Peyer's patch (tissue), 4 donors: ENCODE results near the gene WWOX. TPM values are rescaled to one million over a fixed set of nuclear protein-coding genes. Genes with fewer than 3 reads are reported as not detected.

Experiments used
- DNase-seq, 3 donors: peaks; one replicate each; pipeline ENCODE4 v3.0.0-alpha.2; 2017 to 2019
- H3K27ac ChIP-seq, 4 donors: fragments of 200-600 bp; sonication (generic); one replicate each; pipeline ENCODE4 v1.5.1; 2016 to 2019
- H3K27me3 ChIP-seq, 2 donors: fragments of 200-600 bp; sonication (generic); one replicate each; pipeline ENCODE4 v1.5.1; 2019
- H3K36me3 ChIP-seq, 3 donors: fragments of 200-600 bp; sonication (generic); one replicate each; pipeline ENCODE4 v1.5.1; 2016 to 2019
- H3K4me1 ChIP-seq, 4 donors: fragments of 200-600 bp; sonication (generic); one replicate each; pipeline ENCODE4 v1.5.1; 2016 to 2019
- H3K4me3 ChIP-seq, 4 donors: fragments of 200-600 bp; sonication (generic); 1 replicate in 3 of 4; 2 replicates in 1 of 4; pipeline ENCODE4 v1.5.1; 2016 to 2019; ENCODE audit warnings: mild to moderate bottlenecking in 1 of 4
- H3K9me3 ChIP-seq, 4 donors: fragments of 200-600 bp; sonication (generic); one replicate each; pipeline ENCODE4 v1.5.1; 2016 to 2019; ENCODE audit warnings: mild to moderate bottlenecking in 1 of 4
- POLR2A ChIP-seq, 2 donors: fragments of 450-650 bp; IDR thresholded peaks; one replicate each; pipeline ENCODE4 v1.5.1; 2017; ENCODE audit warnings: antibody characterized with exemption in 2 of 2, mild to moderate bottlenecking in 2 of 2, moderate library complexity in 2 of 2
- total RNA-seq, 4 donors: library from RNA; depleted of rRNA; stranded (reverse); fragments of >200 nt; gene quantifications; one replicate each; pipeline ENCODE4 v1.1.0, GENCODE V29; 2016
- TF ChIP-seq, protein P1 (sequence below), 6 experiments: fragments of 450-650 bp in 4 of 6; fragments of 200-600 bp in 2 of 6; sonication (generic) in 1 of 6; IDR thresholded peaks; one replicate each; pipeline ENCODE4 v1.5.1; 2017 to 2019; ENCODE audit warnings: antibody characterized with exemption in 6 of 6, mild to moderate bottlenecking in 3 of 6, moderate library complexity in 1 of 6

The WWOX gene
- total RNA-seq, 4 donors from 2014 or later = 17.3 to 197 (median 57.5) TPM

DNA sequence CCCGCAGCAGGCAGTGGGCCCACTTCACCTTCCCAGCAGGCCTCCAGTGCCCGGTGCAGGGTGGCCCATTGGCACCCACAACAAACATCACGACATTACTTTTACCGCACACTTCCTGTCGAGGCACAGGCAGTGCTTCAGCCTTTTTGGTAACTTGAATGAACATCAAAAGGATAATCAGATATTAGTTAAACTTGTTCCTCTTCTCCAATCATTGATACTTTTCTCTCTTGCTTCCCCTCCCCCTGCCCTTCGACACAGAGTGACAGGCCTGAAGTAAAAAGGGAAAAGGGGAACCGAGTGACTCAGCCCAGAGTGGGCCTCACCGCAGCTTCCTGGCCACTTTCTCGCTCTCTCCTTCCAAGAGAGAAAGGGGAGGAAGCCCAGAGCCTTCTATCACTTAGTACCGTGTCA lies 994.1 kb downstream of the WWOX start:
- DNase-seq = peak in 2 of 3 donors; percentile 43 to 52
- H3K27ac ChIP-seq = no peak overlapping the region
- H3K9me3 ChIP-seq = no peaks in the 10 kb centered on the region
- no peaks in the 10 kb centered on the region for H3K36me3 ChIP-seq
- TF ChIP-seq POLR2A (IDR thresholded peaks at IDR 0.05) = no peak
- TF ChIP-seq, protein P1, sequence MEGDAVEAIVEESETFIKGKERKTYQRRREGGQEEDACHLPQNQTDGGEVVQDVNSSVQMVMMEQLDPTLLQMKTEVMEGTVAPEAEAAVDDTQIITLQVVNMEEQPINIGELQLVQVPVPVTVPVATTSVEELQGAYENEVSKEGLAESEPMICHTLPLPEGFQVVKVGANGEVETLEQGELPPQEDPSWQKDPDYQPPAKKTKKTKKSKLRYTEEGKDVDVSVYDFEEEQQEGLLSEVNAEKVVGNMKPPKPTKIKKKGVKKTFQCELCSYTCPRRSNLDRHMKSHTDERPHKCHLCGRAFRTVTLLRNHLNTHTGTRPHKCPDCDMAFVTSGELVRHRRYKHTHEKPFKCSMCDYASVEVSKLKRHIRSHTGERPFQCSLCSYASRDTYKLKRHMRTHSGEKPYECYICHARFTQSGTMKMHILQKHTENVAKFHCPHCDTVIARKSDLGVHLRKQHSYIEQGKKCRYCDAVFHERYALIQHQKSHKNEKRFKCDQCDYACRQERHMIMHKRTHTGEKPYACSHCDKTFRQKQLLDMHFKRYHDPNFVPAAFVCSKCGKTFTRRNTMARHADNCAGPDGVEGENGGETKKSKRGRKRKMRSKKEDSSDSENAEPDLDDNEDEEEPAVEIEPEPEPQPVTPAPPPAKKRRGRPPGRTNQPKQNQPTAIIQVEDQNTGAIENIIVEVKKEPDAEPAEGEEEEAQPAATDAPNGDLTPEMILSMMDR (IDR thresholded peaks at IDR 0.05) = no peak
- peaks cover 0 to 18% (median 5%) of the 10 kb centered on the region in 4 donors for H3K4me1 ChIP-seq
- H3K27me3 ChIP-seq = no peaks in the 10 kb centered on the region
- H3K4me3 ChIP-seq = no peak overlapping the region

DNA sequence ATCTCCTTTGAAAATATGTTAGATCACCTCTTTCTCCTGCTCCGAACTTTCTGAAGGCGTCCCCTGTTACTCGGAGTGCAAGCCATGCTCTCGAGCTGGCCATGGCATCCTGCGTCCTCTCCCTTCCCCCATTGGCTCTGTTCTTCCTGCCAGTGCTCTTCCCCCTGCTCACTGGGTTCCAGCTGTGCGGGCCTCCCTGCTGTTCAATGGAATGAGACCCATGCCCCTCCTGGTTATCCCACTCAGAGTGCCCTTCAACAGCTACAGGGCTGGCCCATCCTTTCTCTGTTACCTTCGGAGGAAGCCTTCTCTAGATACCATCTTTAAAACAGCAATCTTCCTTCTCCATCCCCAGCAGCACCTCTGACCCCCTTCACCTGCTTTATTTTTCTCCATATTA lies 996.8 kb downstream of the WWOX start:
- H3K4me3 ChIP-seq = no peak overlapping the region
- no peaks in the 10 kb centered on the region for H3K36me3 ChIP-seq
- no peak for TF ChIP-seq POLR2A (IDR thresholded peaks at IDR 0.05)
- TF ChIP-seq, protein P1 (IDR thresholded peaks at IDR 0.05) = no peak
- no peaks in the 10 kb centered on the region for H3K9me3 ChIP-seq
- no peak for DNase-seq
- no peaks in the 10 kb centered on the region for H3K27me3 ChIP-seq
- peaks cover 0 to 9% (median 0%) of the 10 kb centered on the region in 4 donors for H3K4me1 ChIP-seq
- no peak overlapping the region for H3K27ac ChIP-seq

DNA sequence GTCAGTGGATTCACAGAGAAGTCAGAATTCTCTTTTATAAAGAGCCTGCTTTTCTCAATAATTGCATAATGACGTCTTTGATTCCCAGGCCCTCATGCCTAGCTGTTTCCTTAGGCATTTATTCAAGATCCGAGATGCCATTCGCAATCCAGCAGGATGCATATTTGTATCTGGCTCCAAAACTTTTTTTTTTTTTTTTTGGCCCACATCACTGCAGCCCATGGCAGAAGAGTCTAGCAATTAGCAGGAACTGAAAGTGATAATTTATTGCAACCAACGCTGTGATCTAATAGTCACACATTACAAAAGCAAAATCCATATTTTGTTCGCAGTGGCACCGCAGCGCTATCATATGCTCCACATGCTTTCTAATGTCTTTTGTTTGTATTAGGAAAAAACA lies 997.7 kb downstream of the WWOX start:
- no peaks in the 10 kb centered on the region for H3K27me3 ChIP-seq
- no peaks in the 10 kb centered on the region for H3K36me3 ChIP-seq
- no peak overlapping the region for H3K27ac ChIP-seq
- H3K4me3 ChIP-seq = no peak overlapping the region
- peaks cover 0 to 8% (median 0%) of the 10 kb centered on the region in 4 donors for H3K4me1 ChIP-seq
- no peak for TF ChIP-seq POLR2A (IDR thresholded peaks at IDR 0.05)
- TF ChIP-seq, protein P1 (IDR thresholded peaks at IDR 0.05) = no peak
- no peak for DNase-seq
- no peaks in the 10 kb centered on the region for H3K9me3 ChIP-seq

DNA sequence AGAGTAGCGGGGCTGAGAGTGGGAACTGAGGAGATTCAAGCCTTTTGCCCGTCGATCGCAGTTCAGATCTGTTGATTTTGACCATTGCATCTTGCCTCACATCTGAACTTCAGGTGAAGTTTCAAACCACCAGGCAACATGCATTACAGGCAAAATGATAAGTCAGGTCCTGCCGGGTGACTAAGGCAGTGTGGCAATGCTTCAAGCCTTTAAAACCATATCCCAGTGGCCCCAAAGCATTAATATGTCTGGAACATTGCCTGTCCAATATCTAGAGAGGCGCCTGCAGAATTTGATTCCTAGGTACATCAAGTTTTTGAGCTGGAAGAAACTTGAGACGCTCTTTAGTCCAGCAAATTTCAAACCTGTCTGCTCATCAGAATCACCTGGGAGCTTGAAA lies 998.3 kb downstream of the WWOX start:
- TF ChIP-seq POLR2A (IDR thresholded peaks at IDR 0.05) = no peak
- TF ChIP-seq, protein P1 (IDR thresholded peaks at IDR 0.05) = no peak
- no peak overlapping the region for H3K4me3 ChIP-seq
- H3K27me3 ChIP-seq = no peaks in the 10 kb centered on the region
- no peak for DNase-seq
- H3K9me3 ChIP-seq = no peaks in the 10 kb centered on the region
- peaks cover 0 to 8% (median 0%) of the 10 kb centered on the region in 4 donors for H3K4me1 ChIP-seq
- H3K36me3 ChIP-seq = no peaks in the 10 kb centered on the region
- no peak overlapping the region for H3K27ac ChIP-seq

DNA sequence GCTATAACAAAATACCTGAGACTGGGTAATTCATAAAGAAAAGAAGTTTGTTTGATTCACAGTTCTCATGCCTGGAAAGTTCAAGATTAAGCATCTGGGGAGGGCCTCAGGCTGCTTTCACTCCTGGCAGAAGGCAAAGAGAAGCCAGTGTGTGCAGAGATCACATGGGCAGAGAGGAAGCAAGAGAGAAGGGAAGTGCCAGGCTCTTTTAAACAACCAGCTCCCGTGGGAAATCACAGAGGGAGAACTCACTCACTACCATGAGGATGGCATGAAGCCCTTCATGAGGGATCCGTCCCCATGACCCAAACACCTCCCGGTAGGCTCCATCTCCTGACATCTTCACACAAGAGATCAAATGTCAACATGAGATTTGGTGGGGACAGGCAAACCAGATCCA lies 999.5 kb downstream of the WWOX start:
- H3K9me3 ChIP-seq = no peaks in the 10 kb centered on the region

More for the DNA sequence above, 999.5 kb downstream of the WWOX start:
- no peak for DNase-seq
- no peak overlapping the region for H3K4me3 ChIP-seq
- TF ChIP-seq POLR2A (IDR thresholded peaks at IDR 0.05) = no peak
- TF ChIP-seq, protein P1 (IDR thresholded peaks at IDR 0.05) = no peak
- H3K4me1 ChIP-seq = peaks cover 0 to 1% (median 0%) of the 10 kb centered on the region in 4 donors
- H3K36me3 ChIP-seq = no peaks in the 10 kb centered on the region
- no peaks in the 10 kb centered on the region for H3K27me3 ChIP-seq
- H3K27ac ChIP-seq = no peak overlapping the region
